ENCODE measurements around the gene ZNF385A. TPM values are rescaled to one million over a fixed set of nuclear protein-coding genes. Genes with fewer than 3 reads are reported as not detected.

The ZNF385A gene
- total RNA-seq, 4 donors from 2014 or later, result 8.8 to 53.9 (median 21.1) TPM

- TF ChIP-seq CTCF (IDR thresholded peaks at IDR 0.05; ENCODE audit: low read depth), result no peak
Observed at GRCh38 chr12:54337854-54338650, 46.5 kb downstream of the ZNF385A start.

- TF ChIP-seq CTCF (IDR thresholded peaks at IDR 0.05; ENCODE audit: low read depth), result no peak
Observed at GRCh38 chr12:54337280-54337842, 47.2 kb downstream of the ZNF385A start.

GRCh38 chr12:54333420-54334034 lies 51.0 kb downstream of the ZNF385A start:
- no peak for TF ChIP-seq CTCF (IDR thresholded peaks at IDR 0.05; ENCODE audit: low read depth)

- no peak for TF ChIP-seq CTCF (IDR thresholded peaks at IDR 0.05; ENCODE audit: low read depth)
Observed at GRCh38 chr12:54331461-54331860, 53.1 kb downstream of the ZNF385A start.

GRCh38 chr12:54330442-54330841 lies 54.1 kb downstream of the ZNF385A start:
- no peak for TF ChIP-seq CTCF (IDR thresholded peaks at IDR 0.05; ENCODE audit: low read depth)

- TF ChIP-seq CTCF (IDR thresholded peaks at IDR 0.05; ENCODE audit: low read depth), result no peak
Observed at GRCh38 chr12:54329759-54330158, 54.8 kb downstream of the ZNF385A start.

- TF ChIP-seq CTCF (IDR thresholded peaks at IDR 0.05; ENCODE audit: low read depth), result no peak
Observed at GRCh38 chr12:54328595-54329337, 55.8 kb downstream of the ZNF385A start.

Data from subcutaneous adipose tissue (tissue), 4 donors.